Testis (tissue), 2 donors: ENCODE data around the gene RAB11A.

ENCODE experiments used
- CTCF ChIP-seq, 3 experiments: fragments of 450-650 bp in 2 of 3; fragments of 200-600 bp in 1 of 3; sonication (generic) in 1 of 3; IDR thresholded peaks; one replicate each; pipeline ENCODE4 v1.5.1; 2016 to 2019; ENCODE audit warnings: antibody characterized with exemption in 3 of 3, mild to moderate bottlenecking in 2 of 3, moderate library complexity in 1 of 3
- POLR2A ChIP-seq: fragments of 450-650 bp; IDR thresholded peaks from one replicate; pipeline ENCODE4 v1.6.1; 2017; ENCODE audit warnings: antibody characterized with exemption, mild to moderate bottlenecking, moderate library complexity

DNA sequence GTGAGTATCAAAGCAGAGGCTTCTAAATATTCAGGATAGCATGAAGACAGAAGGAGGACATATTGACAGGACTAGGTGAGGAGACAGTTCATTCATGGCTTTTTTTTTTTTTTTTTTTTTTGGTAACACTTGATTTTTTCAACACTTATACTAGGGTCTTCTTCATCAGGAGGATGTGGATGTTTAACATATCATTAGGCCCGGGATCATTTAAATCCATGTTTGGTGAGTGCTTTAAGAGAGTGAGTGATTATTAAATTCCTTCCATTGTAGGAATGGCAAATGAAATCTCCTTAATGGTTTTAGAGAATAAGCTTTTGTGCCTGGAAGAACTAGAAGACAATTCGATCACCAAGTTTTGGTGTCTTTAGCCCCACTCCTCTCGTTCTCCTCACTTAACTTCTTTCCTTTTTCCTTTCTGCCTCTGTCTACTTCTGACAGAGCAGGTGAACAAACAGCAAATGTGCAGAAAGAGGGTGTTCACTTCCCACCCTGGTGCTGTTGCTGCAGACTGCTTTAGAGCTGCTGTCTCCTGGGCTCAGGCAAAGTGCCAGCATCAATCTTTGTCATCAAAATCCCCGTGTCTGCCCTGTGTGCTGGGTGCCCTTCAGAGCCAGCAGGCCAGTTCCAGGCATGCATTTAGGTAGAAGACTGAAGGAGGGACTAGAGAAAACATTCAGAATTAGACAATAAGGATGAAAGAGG lies 35.6 kb upstream of the RAB11A start:
- TF ChIP-seq CTCF (IDR thresholded peaks at IDR 0.05) = no peak
- TF ChIP-seq POLR2A = no peak
